DOHH2 (cell line): ENCODE results near the gene TSLP.

Experiments used
- H3F3A ChIP-seq: fragments of 200-600 bp; sonication (generic), shearing (Covaris generic); 2 replicates; pipeline ENCODE4 v1.6.0; 2016; ENCODE audit warnings: antibody characterized with exemption, mild to moderate bottlenecking; ENCODE audit not compliant: control insufficient read depth, insufficient read depth
- H3K27ac ChIP-seq: fragments of 200-600 bp; sonication (generic); 2 replicates; pipeline ENCODE4 v1.5.1; 2014; ENCODE audit warnings: low read depth, mild to moderate bottlenecking, low read length, moderate library complexity
- H3K27me3 ChIP-seq: fragments of 200-600 bp; sonication (generic); 2 replicates; pipeline ENCODE4 v1.6.1; 2014; ENCODE audit warnings: mild to moderate bottlenecking, low read length, mixed read lengths; ENCODE audit not compliant: control insufficient read depth
- H3K36me3 ChIP-seq: fragments of 200-600 bp; sonication (generic); 2 replicates; pipeline ENCODE4 v1.6.1; 2014; ENCODE audit warnings: mild to moderate bottlenecking, low read length, moderate library complexity, mixed read lengths; ENCODE audit not compliant: control insufficient read depth
- H3K4me1 ChIP-seq: fragments of 200-600 bp; sonication (generic); 2 replicates; pipeline ENCODE4 v1.6.1; 2014; ENCODE audit warnings: mild to moderate bottlenecking, low read length, mixed read lengths; ENCODE audit not compliant: control insufficient read depth
- H3K4me2 ChIP-seq: fragments of 200-600 bp; sonication (generic); 2 replicates; pipeline ENCODE4 v1.6.0; 2014; ENCODE audit warnings: mild to moderate bottlenecking, low read length, moderate library complexity
- H3K4me3 ChIP-seq: fragments of 200-600 bp; sonication (generic); 2 replicates; pipeline ENCODE4 v1.5.1; 2014; ENCODE audit warnings: mild to moderate bottlenecking, low read length, mixed read lengths
- H3K79me2 ChIP-seq: fragments of 200-600 bp; sonication (generic); 2 replicates; pipeline ENCODE4 v1.6.1; 2014; ENCODE audit warnings: mild to moderate bottlenecking, low read length, mixed read lengths; ENCODE audit not compliant: control insufficient read depth
- H3K9me2 ChIP-seq: fragments of 200-600 bp; sonication (generic); replicated peaks from 2 replicates; pipeline ENCODE4 v1.6.1; 2014; ENCODE audit warnings: mild to moderate bottlenecking, low read length, mixed read lengths; ENCODE audit not compliant: control insufficient read depth
- H3K9me3 ChIP-seq: fragments of 200-600 bp; sonication (generic); 2 replicates; pipeline ENCODE4 v1.6.1; 2014; ENCODE audit warnings: antibody characterized with exemption, low read length, mixed read lengths; ENCODE audit not compliant: control insufficient read depth, insufficient read depth
- H4K20me1 ChIP-seq: fragments of 200-600 bp; sonication (generic); 2 replicates; pipeline ENCODE4 v1.6.0; 2014; ENCODE audit warnings: low read depth, mild to moderate bottlenecking, antibody characterized with exemption, low read length, moderate library complexity; ENCODE audit not compliant: control insufficient read depth, insufficient read depth
- CTCF ChIP-seq: fragments of 200-600 bp; sonication (generic); IDR thresholded peaks from one replicate; pipeline ENCODE4 v1.5.1; 2014; ENCODE audit warnings: antibody characterized with exemption, mild to moderate bottlenecking, low read depth, low read length; ENCODE audit not compliant: poor library complexity, severe bottlenecking
- EZH2phosphoT487 ChIP-seq: fragments of 200-600 bp; sonication (generic); IDR thresholded peaks from 2 replicates; pipeline ENCODE4 v1.6.1; 2017; ENCODE audit warnings: borderline replicate concordance, mild to moderate bottlenecking, antibody characterized with exemption, low read length, moderate library complexity, mixed read lengths

The TSLP gene

GRCh38 chr5:111115229-111115628, 43.7 kb downstream of the TSLP start:
- Histone ChIP-seq H3K4me2 (no peak overlapping the region), H3K36me3 (peaks cover 92% of the 10 kb centered on the region), H3K27me3 (no peaks in the 10 kb centered on the region), H3K9me2 (no peaks in the 10 kb centered on the region), H3F3A (no peaks in the 10 kb centered on the region), H4K20me1 (no peaks in the 10 kb centered on the region), H3K27ac (no peak overlapping the region), H3K4me1 (0 out of 2 replicates have a peak, but pooled peaks cover 7% of the 10 kb centered on the region), H3K4me3 (no peak overlapping the region), H3K79me2 (peaks cover 17% of the 10 kb centered on the region), H3K9me3 (no peaks in the 10 kb centered on the region)
- no peak for TF ChIP-seq EZH2phosphoT487
- no peak for TF ChIP-seq CTCF

GRCh38 chr5:111116550-111116949, 45.0 kb downstream of the TSLP start:
- Histone ChIP-seq H3K4me2 (no peak overlapping the region), H3K27me3 (no peaks in the 10 kb centered on the region), H4K20me1 (no peaks in the 10 kb centered on the region), H3K36me3 (peaks cover 92% of the 10 kb centered on the region), H3F3A (no peaks in the 10 kb centered on the region), H3K9me3 (no peaks in the 10 kb centered on the region), H3K9me2 (no peaks in the 10 kb centered on the region), H3K27ac (no peak overlapping the region), H3K4me1 (0 out of 2 replicates have a peak, but pooled peaks cover 7% of the 10 kb centered on the region), H3K79me2 (peaks cover 17% of the 10 kb centered on the region), H3K4me3 (no peak overlapping the region)
- TF ChIP-seq CTCF (no peak), EZH2phosphoT487 (no peak)

- no peak for TF ChIP-seq CTCF
- no peak for TF ChIP-seq EZH2phosphoT487
- Histone ChIP-seq H3K27ac (no peak overlapping the region), H3K4me1 (0 out of 2 replicates have a peak, but pooled peaks cover 7% of the 10 kb centered on the region), H3K9me3 (no peaks in the 10 kb centered on the region), H3K4me3 (no peak overlapping the region), H3K9me2 (no peaks in the 10 kb centered on the region), H3K36me3 (peaks cover 92% of the 10 kb centered on the region), H3K4me2 (no peak overlapping the region), H4K20me1 (no peaks in the 10 kb centered on the region), H3K27me3 (no peaks in the 10 kb centered on the region), H3F3A (no peaks in the 10 kb centered on the region), H3K79me2 (peaks cover 17% of the 10 kb centered on the region)
Measured at GRCh38 chr5:111117136-111117535, 45.6 kb downstream of the TSLP start.

GRCh38 chr5:111119221-111119620, 47.7 kb downstream of the TSLP start:
- H3K36me3 ChIP-seq = peaks cover 93% of the 10 kb centered on the region

More at GRCh38 chr5:111119221-111119620, 47.7 kb downstream of the TSLP start:
- H3K9me3 ChIP-seq = no peaks in the 10 kb centered on the region
- no peak overlapping the region for H3K4me3 ChIP-seq
- no peak overlapping the region for H3K27ac ChIP-seq
- 0 out of 2 replicates have a peak, but pooled peaks cover 2% of the 10 kb centered on the region for H3K4me1 ChIP-seq
- TF ChIP-seq CTCF (no peak), EZH2phosphoT487 (no peak)
- peaks cover 10% of the 10 kb centered on the region for H3K79me2 ChIP-seq
- H4K20me1 ChIP-seq = no peaks in the 10 kb centered on the region
- H3F3A ChIP-seq = peaks cover 1% of the 10 kb centered on the region; the same call in 1 of the 2 replicates
- no peaks in the 10 kb centered on the region for H3K27me3 ChIP-seq
- H3K4me2 ChIP-seq = no peak overlapping the region
- H3K9me2 ChIP-seq = no peaks in the 10 kb centered on the region
